ENCODE measurements around the gene CLTC. TPM values are rescaled to one million over a fixed set of nuclear protein-coding genes. Genes with fewer than 3 reads are reported as not detected.

The CLTC gene
- total and polyA plus RNA-seq, 2 experiments from 2014 or later = 107 to 344 TPM

DNA sequence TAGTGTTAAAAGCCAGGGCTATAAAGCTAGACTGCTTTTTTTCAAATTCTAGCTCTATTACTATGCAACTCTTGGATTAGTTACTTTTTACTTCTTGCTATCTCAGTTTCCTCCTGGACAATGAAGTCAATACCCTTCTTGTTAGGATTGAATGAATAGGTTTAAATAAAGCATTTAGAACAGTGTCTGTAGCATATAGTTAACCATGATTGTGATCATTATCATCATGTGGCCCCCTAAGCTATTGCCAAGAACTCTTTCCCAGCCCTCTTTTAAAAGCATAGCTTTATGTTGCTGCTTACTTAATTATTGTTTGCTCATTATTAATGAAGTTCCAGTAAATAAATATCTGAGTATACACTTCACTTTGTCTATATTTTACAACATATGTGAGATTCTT, 92.2 kb downstream of the CLTC start:
- Histone ChIP-seq H3K36me3 (ENCODE audit: insufficient read depth) (no peaks in the 10 kb centered on the region), H2AFZ (no peak overlapping the region), H3F3A (replicated peaks; ENCODE audit: low read depth) (peaks cover 9% of the 10 kb centered on the region; the same call in 1 of the 2 replicates), H3K9me2 (ENCODE audit: insufficient read depth) (no peaks in the 10 kb centered on the region), H3K4me2 (no peak overlapping the region), H3K27me3 (ENCODE audit: insufficient read depth) (no peaks in the 10 kb centered on the region), H3K4me3 (no peak overlapping the region), H3K27ac (ENCODE audit: low read depth) (no peak overlapping the region), H3K79me2 (replicated peaks; ENCODE audit: insufficient read depth) (peaks cover 90% of the 10 kb centered on the region), H4K20me1 (replicated peaks; ENCODE audit: insufficient read depth) (peaks cover 28% of the 10 kb centered on the region), H3K4me1 (ENCODE audit: insufficient read depth) (peaks cover 8% of the 10 kb centered on the region)
- TF ChIP-seq EZH2 (IDR thresholded peaks at IDR 0.05; ENCODE audit: low read depth, unreplicated experiment) (no peak), EZH2phosphoT487 (IDR thresholded peaks at IDR 0.05; ENCODE audit: unreplicated experiment) (no peak), STAT1 (IDR thresholded peaks at IDR 0.05; ENCODE audit: unreplicated experiment) (no peak), CTCF (conservative IDR thresholded peaks at IDR 0.05; ENCODE audit: low read depth in 2 of 2) (no peak), ZNF331 (CRISPR knock-in tag; IDR thresholded peaks at IDR 0.05; ENCODE audit: low read depth) (no peak), JUNB (IDR thresholded peaks at IDR 0.05; ENCODE audit: unreplicated experiment) (no peak), REST (IDR thresholded peaks at IDR 0.05; ENCODE audit: unreplicated experiment) (no peak), CREB1 (CRISPR knock-in tag; IDR thresholded peaks at IDR 0.05; ENCODE audit: low read depth) (no peak), POLR2AphosphoS5 (IDR thresholded peaks at IDR 0.05; ENCODE audit: low read depth) (no peak), NANOG (IDR thresholded peaks at IDR 0.05; ENCODE audit: borderline replicate concordance) (no peak), ETS1 (IDR thresholded peaks at IDR 0.05) (no peak)
- TF ChIP-seq, protein P1, sequence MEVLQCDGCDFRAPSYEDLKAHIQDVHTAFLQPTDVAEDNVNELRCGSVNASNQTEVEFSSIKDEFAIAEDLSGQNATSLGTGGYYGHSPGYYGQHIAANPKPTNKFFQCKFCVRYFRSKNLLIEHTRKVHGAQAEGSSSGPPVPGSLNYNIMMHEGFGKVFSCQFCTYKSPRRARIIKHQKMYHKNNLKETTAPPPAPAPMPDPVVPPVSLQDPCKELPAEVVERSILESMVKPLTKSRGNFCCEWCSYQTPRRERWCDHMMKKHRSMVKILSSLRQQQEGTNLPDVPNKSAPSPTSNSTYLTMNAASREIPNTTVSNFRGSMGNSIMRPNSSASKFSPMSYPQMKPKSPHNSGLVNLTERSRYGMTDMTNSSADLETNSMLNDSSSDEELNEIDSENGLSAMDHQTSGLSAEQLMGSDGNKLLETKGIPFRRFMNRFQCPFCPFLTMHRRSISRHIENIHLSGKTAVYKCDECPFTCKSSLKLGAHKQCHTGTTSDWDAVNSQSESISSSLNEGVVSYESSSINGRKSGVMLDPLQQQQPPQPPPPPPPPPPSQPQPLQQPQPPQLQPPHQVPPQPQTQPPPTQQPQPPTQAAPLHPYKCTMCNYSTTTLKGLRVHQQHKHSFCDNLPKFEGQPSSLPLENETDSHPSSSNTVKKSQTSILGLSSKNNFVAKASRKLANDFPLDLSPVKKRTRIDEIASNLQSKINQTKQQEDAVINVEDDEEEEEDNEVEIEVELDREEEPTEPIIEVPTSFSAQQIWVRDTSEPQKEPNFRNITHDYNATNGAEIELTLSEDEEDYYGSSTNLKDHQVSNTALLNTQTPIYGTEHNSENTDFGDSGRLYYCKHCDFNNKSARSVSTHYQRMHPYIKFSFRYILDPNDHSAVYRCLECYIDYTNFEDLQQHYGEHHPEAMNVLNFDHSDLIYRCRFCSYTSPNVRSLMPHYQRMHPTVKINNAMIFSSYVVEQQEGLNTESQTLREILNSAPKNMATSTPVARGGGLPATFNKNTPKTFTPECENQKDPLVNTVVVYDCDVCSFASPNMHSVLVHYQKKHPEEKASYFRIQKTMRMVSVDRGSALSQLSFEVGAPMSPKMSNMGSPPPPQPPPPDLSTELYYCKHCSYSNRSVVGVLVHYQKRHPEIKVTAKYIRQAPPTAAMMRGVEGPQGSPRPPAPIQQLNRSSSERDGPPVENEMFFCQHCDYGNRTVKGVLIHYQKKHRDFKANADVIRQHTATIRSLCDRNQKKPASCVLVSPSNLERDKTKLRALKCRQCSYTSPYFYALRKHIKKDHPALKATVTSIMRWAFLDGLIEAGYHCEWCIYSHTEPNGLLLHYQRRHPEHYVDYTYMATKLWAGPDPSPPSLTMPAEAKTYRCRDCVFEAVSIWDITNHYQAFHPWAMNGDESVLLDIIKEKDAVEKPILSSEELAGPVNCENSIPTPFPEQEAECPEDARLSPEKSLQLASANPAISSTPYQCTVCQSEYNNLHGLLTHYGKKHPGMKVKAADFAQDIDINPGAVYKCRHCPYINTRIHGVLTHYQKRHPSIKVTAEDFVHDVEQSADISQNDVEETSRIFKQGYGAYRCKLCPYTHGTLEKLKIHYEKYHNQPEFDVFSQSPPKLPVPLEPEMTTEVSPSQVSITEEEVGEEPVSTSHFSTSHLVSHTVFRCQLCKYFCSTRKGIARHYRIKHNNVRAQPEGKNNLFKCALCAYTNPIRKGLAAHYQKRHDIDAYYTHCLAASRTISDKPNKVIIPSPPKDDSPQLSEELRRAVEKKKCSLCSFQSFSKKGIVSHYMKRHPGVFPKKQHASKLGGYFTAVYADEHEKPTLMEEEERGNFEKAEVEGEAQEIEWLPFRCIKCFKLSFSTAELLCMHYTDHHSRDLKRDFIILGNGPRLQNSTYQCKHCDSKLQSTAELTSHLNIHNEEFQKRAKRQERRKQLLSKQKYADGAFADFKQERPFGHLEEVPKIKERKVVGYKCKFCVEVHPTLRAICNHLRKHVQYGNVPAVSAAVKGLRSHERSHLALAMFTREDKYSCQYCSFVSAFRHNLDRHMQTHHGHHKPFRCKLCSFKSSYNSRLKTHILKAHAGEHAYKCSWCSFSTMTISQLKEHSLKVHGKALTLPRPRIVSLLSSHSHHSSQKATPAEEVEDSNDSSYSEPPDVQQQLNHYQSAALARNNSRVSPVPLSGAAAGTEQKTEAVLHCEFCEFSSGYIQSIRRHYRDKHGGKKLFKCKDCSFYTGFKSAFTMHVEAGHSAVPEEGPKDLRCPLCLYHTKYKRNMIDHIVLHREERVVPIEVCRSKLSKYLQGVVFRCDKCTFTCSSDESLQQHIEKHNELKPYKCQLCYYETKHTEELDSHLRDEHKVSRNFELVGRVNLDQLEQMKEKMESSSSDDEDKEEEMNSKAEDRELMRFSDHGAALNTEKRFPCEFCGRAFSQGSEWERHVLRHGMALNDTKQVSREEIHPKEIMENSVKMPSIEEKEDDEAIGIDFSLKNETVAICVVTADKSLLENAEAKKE (CRISPR knock-in tag; IDR thresholded peaks at IDR 0.05) = no peak
- DNase-seq (ENCODE audit: low spot score) = no peak
- peaks cover 4% of the 10 kb centered on the region for H3K27me3 Mint-ChIP-seq (ENCODE audit: insufficient read depth, low read depth, poor library complexity)
- no peak overlapping the region for H3K27ac Mint-ChIP-seq
- H3K9me3 Mint-ChIP-seq = no peaks in the 10 kb centered on the region; the same call in 2 of the 3 replicates
- peaks cover 7% of the 10 kb centered on the region for H3K36me3 Mint-ChIP-seq (ENCODE audit: low read depth)
- H3K4me1 Mint-ChIP-seq = peaks cover 6% of the 10 kb centered on the region
- no peak for ATAC-seq
- H3K4me3 Mint-ChIP-seq = no peak overlapping the region
